B cell (primary cell): Measurements from ENCODE around the gene SHC3.

Source experiments
- CTCF ChIP-seq: fragments of 200-600 bp; IDR thresholded peaks from one replicate; pipeline ENCODE4 v1.8.0; 2022; ENCODE audit warnings: antibody characterized with exemption, mild to moderate bottlenecking
- EZH2 ChIP-seq: IDR thresholded peaks from 2 replicates; pipeline ENCODE4 v1.6.1; 2012; ENCODE audit warnings: borderline replicate concordance, low read depth, mild to moderate bottlenecking, moderate library complexity, low read length; ENCODE audit not compliant: insufficient read depth, poor library complexity, severe bottlenecking

GRCh38 chr9:89023740-89024139 lies 154.9 kb downstream of the SHC3 start:
- TF ChIP-seq EZH2 (no peak), CTCF (no peak)
